Astrocyte (in vitro differentiated cells and primary cell): ENCODE data around the gene PDC. TPM values are rescaled to one million over a fixed set of nuclear protein-coding genes. Genes with fewer than 3 reads are reported as not detected.
"Not testable (repeated sequence)": the region's sequence is repeated elsewhere in the genome, so short reads cannot be mapped to it uniquely, and the experiment has no call there.

Experiments
- DNase-seq: peaks from one replicate; pipeline ENCODE4 v3.0.0-alpha.2; 2010; ENCODE audit warnings: low read depth
- FAIRE-seq: peaks from 2 replicates; lab custom pipeline; 2011; peaks lifted over from hg19 to GRCh38; lab: Jason Lieb, UNC
- H2AFZ ChIP-seq: 2 replicates; pipeline ENCODE4 v1.6.0; 2012; ENCODE audit warnings: low read depth, low read length, inconsistent platforms
- H3K27ac ChIP-seq: 2 replicates; pipeline ENCODE4 v1.5.1; 2011; ENCODE audit warnings: low read depth, low read length, inconsistent platforms
- H3K27me3 ChIP-seq: 2 replicates; pipeline ENCODE4 v1.6.0; 2011; ENCODE audit warnings: low read length, inconsistent platforms; ENCODE audit not compliant: insufficient read depth
- H3K36me3 ChIP-seq: 2 replicates; pipeline ENCODE4 v1.5.1; 2011; ENCODE audit warnings: low read length, inconsistent platforms; ENCODE audit not compliant: insufficient read depth
- H3K4me1 ChIP-seq: 2 replicates; pipeline ENCODE4 v1.5.1; 2011; ENCODE audit warnings: low read length, inconsistent platforms; ENCODE audit not compliant: insufficient read depth
- H3K4me2 ChIP-seq: 2 replicates; pipeline ENCODE4 v1.6.0; 2012; ENCODE audit warnings: low read length, inconsistent platforms
- H3K4me3 ChIP-seq: 2 replicates; pipeline ENCODE4 v1.5.1; 2011; ENCODE audit warnings: low read depth, mild to moderate bottlenecking, low read length, inconsistent platforms; ENCODE audit not compliant: insufficient read depth
- H3K79me2 ChIP-seq: 2 replicates; pipeline ENCODE4 v1.6.0; 2012; ENCODE audit warnings: mild to moderate bottlenecking, low read length, inconsistent platforms; ENCODE audit not compliant: insufficient read depth
- H3K9ac ChIP-seq: 2 replicates; pipeline ENCODE4 v1.6.0; 2012; ENCODE audit warnings: mild to moderate bottlenecking, low read length, inconsistent platforms
- H3K9me3 ChIP-seq: 2 replicates; pipeline ENCODE4 v1.5.1; 2012; ENCODE audit warnings: low read depth, mild to moderate bottlenecking, low read length, inconsistent platforms; ENCODE audit not compliant: insufficient read depth
- H4K20me1 ChIP-seq: 2 replicates; pipeline ENCODE4 v1.6.0; 2012; ENCODE audit warnings: low read length, inconsistent platforms; ENCODE audit not compliant: insufficient read depth
- H3K27ac Mint-ChIP-seq: one replicate; pipeline ENCODE4 v1.8.0; 2021; ENCODE audit warnings: mild to moderate bottlenecking, mixed read lengths; ENCODE audit not compliant: unreplicated experiment
- H3K27me3 Mint-ChIP-seq: one replicate; pipeline ENCODE4 v1.8.0; 2021; ENCODE audit warnings: low read depth, mixed read lengths; ENCODE audit not compliant: unreplicated experiment
- H3K36me3 Mint-ChIP-seq: one replicate; pipeline ENCODE4 v1.8.0; 2021; ENCODE audit warnings: low read depth, mixed read lengths; ENCODE audit not compliant: unreplicated experiment
- H3K4me1 Mint-ChIP-seq: one replicate; pipeline ENCODE4 v1.8.0; 2021; ENCODE audit warnings: low read depth, mixed read lengths; ENCODE audit not compliant: unreplicated experiment
- H3K4me3 Mint-ChIP-seq: one replicate; pipeline ENCODE4 v1.8.0; 2021; ENCODE audit warnings: mild to moderate bottlenecking, moderate library complexity, mixed read lengths; ENCODE audit not compliant: unreplicated experiment
- H3K9me3 Mint-ChIP-seq: one replicate; pipeline ENCODE4 v1.8.0; 2021; ENCODE audit warnings: mild to moderate bottlenecking, mixed read lengths; ENCODE audit not compliant: unreplicated experiment
- CTCF ChIP-seq: IDR thresholded peaks from 2 replicates; pipeline ENCODE4 v1.5.1; 2011; ENCODE audit warnings: low read depth, mild to moderate bottlenecking, inconsistent platforms, low read length, moderate library complexity; ENCODE audit not compliant: insufficient read depth
- EZH2 ChIP-seq: IDR thresholded peaks from 2 replicates; pipeline ENCODE4 v1.6.1; 2012; ENCODE audit warnings: mild to moderate bottlenecking, low read length, inconsistent platforms; ENCODE audit not compliant: insufficient read depth
- total RNA-seq: library from RNA; stranded (reverse); gene quantifications from 2 replicates; pipeline ENCODE4 v1.2.1, GENCODE V29; 2021

Gene PDC
- total RNA-seq, 1 donor from 2014 or later: not detected

- no peak for DNase-seq
- Histone ChIP-seq H3K27me3 (no peaks in the 10 kb centered on the region), H3K27ac (no peak overlapping the region), H2AFZ (no peak overlapping the region), H3K9ac (no peak overlapping the region), H3K4me3 (no peak overlapping the region), H4K20me1 (no peaks in the 10 kb centered on the region), H3K4me2 (no peak overlapping the region), H3K4me1 (no peaks in the 10 kb centered on the region), H3K79me2 (no peaks in the 10 kb centered on the region), H3K9me3 (no peaks in the 10 kb centered on the region), H3K36me3 (no peaks in the 10 kb centered on the region)
- no peaks in the 10 kb centered on the region for H3K9me3 Mint-ChIP-seq
- no peak overlapping the region for H3K27ac Mint-ChIP-seq
- H3K27me3 Mint-ChIP-seq: no peaks in the 10 kb centered on the region
- no peaks in the 10 kb centered on the region for H3K4me1 Mint-ChIP-seq
- H3K4me3 Mint-ChIP-seq: no peak overlapping the region
- TF ChIP-seq CTCF: no peak
- no peak for TF ChIP-seq EZH2
- no peaks in the 10 kb centered on the region for H3K36me3 Mint-ChIP-seq
- FAIRE-seq: no peak
Observed at GRCh38 chr1:186463926-186464325, 3.0 kb upstream of the PDC start.

- Histone ChIP-seq H3K4me2 (no peak overlapping the region), H3K4me1 (no peaks in the 10 kb centered on the region), H3K36me3 (no peaks in the 10 kb centered on the region), H3K4me3 (no peak overlapping the region), H3K9ac (no peak overlapping the region), H3K27ac (no peak overlapping the region), H3K27me3 (no peaks in the 10 kb centered on the region), H2AFZ (no peak overlapping the region), H4K20me1 (no peaks in the 10 kb centered on the region), H3K79me2 (no peaks in the 10 kb centered on the region), H3K9me3 (no peaks in the 10 kb centered on the region)
- Mint-ChIP-seq H3K27me3 (no peaks in the 10 kb centered on the region), H3K4me1 (no peaks in the 10 kb centered on the region), H3K36me3 (no peaks in the 10 kb centered on the region), H3K9me3 (no peaks in the 10 kb centered on the region), H3K27ac (no peak overlapping the region), H3K4me3 (no peak overlapping the region)
- FAIRE-seq: no peak
- DNase-seq: no peak
- TF ChIP-seq EZH2 (no peak), CTCF (no peak)
Observed at GRCh38 chr1:186463511-186463910, 2.6 kb upstream of the PDC start.

- H3K27ac Mint-ChIP-seq, H3K9me3 Mint-ChIP-seq, H3K27ac ChIP-seq, H3K36me3 Mint-ChIP-seq, DNase-seq, H3K4me1 ChIP-seq, H4K20me1 ChIP-seq, H3K4me3 Mint-ChIP-seq, H3K79me2 ChIP-seq, H3K36me3 ChIP-seq, H3K4me2 ChIP-seq, H3K9ac ChIP-seq, H3K4me3 ChIP-seq, H2AFZ ChIP-seq, H3K27me3 Mint-ChIP-seq, FAIRE-seq, H3K9me3 ChIP-seq, H3K4me1 Mint-ChIP-seq, H3K27me3 ChIP-seq: not testable (repeated sequence)
Observed at GRCh38 chr1:186459161-186459560, 1.8 kb downstream of the PDC start.
